Measurements from ENCODE around the gene BAIAP2.
A peak's percentile ranks its signal among the peaks of the same experiment; 100 is the strongest.

Gene BAIAP2

GRCh38 chr17:81081222-81082176 is 46.5 kb downstream of the BAIAP2 start:
- peak overlapping the region; percentile 94 for H3K27ac ChIP-seq
- TF ChIP-seq CTCF (conservative IDR thresholded peaks at IDR 0.05) = no peak
- TF ChIP-seq ZFX (IDR thresholded peaks at IDR 0.05) = no peak

GRCh38 chr17:81082177-81083073 is 47.5 kb downstream of the BAIAP2 start:
- H3K27ac ChIP-seq = peak overlapping the region; percentile 94
- TF ChIP-seq ZFX (IDR thresholded peaks at IDR 0.05) (peak; percentile 53; the same call in 1 of the 2 replicates), CTCF (conservative IDR thresholded peaks at IDR 0.05) (no peak)

GRCh38 chr17:81083125-81083765 is 48.3 kb downstream of the BAIAP2 start:
- peak overlapping the region; percentile 94 for H3K27ac ChIP-seq

GRCh38 chr17:81084680-81085419 is 49.9 kb downstream of the BAIAP2 start:
- peak overlapping the region; percentile 94 for H3K27ac ChIP-seq
- TF ChIP-seq ZFX (IDR thresholded peaks at IDR 0.05) (no peak), CTCF (conservative IDR thresholded peaks at IDR 0.05) (no peak)

More at GRCh38 chr17:81083125-81083765, 48.3 kb downstream of the BAIAP2 start:
- no peak for TF ChIP-seq CTCF (conservative IDR thresholded peaks at IDR 0.05)
- TF ChIP-seq ZFX (IDR thresholded peaks at IDR 0.05) = no peak

- TF ChIP-seq CTCF (conservative IDR thresholded peaks at IDR 0.05) (no peak), ZFX (IDR thresholded peaks at IDR 0.05) (no peak)
- H3K27ac ChIP-seq = peak overlapping the region; percentile 94
Observed at GRCh38 chr17:81085420-81085911, 50.5 kb downstream of the BAIAP2 start.

GRCh38 chr17:81086789-81087551 is 52.0 kb downstream of the BAIAP2 start:
- TF ChIP-seq CTCF (conservative IDR thresholded peaks at IDR 0.05) (no peak), ZFX (IDR thresholded peaks at IDR 0.05) (no peak)
- no peak overlapping the region for H3K27ac ChIP-seq

All from C4-2B (cell line).